ENCODE measurements around the gene TUBA4B.
"Not testable (repeated sequence)": the region's sequence is repeated elsewhere in the genome, so short reads cannot be mapped to it uniquely, and the experiment has no call there.

The TUBA4B gene

DNA sequence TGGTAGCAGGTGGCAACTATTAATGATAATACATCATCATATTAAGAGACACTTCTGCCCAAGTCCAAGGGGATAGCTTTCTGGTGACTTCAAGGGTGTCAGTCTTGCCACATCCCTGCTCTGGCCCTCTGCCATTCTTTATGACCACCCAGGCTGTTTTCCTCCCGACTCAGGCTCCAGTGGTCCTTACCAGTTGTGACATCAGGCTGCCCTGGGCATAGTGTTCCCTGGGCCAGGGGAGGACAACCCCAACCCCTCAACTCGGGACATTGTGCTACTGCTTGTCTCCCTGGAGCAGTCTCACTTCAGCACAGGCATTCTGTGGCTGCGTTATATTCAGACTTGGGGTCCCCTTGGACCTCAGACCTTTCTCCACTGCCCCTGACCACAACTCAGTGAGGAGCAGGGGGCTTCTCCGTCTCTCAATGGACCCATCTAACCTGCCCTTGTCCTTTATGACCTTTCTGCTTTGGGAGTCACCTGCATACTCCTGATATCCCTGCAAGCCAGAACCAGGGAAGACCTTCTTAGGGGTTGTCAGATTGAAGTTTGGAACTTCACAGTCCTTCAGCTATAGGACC is 39.0 kb downstream of the TUBA4B start:
- no peak for DNase-seq (ENCODE audit: low read depth)

- no peak for DNase-seq (ENCODE audit: low read depth)
Measured at GRCh38 chr2:219292616-219293015, 39.6 kb downstream of the TUBA4B start.

DNA sequence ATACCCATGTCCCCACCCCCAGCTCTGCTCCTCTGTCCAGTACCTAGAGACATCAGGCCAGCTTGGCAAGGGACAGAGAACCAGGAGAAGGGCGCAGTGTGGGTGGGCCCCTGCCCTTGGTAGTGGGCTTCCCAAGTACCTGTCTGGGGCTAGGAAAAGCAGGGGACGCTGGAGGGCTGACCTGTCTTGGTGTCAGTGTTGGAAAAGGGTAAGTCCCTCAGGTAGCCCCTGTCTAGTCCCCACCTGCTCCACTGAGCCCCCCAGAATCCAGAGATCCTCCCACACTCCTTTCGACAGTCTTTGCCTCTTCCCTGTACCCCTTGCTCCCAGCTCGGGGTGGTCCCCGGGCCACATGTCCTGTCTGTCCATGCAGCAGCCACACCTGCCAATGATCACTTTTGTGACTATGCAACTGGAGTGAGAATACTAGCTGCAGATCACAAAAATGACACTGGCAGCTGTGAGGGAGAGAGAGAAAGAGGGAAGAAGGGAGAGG is 40.7 kb downstream of the TUBA4B start:
- no peak for DNase-seq (ENCODE audit: low read depth)

DNA sequence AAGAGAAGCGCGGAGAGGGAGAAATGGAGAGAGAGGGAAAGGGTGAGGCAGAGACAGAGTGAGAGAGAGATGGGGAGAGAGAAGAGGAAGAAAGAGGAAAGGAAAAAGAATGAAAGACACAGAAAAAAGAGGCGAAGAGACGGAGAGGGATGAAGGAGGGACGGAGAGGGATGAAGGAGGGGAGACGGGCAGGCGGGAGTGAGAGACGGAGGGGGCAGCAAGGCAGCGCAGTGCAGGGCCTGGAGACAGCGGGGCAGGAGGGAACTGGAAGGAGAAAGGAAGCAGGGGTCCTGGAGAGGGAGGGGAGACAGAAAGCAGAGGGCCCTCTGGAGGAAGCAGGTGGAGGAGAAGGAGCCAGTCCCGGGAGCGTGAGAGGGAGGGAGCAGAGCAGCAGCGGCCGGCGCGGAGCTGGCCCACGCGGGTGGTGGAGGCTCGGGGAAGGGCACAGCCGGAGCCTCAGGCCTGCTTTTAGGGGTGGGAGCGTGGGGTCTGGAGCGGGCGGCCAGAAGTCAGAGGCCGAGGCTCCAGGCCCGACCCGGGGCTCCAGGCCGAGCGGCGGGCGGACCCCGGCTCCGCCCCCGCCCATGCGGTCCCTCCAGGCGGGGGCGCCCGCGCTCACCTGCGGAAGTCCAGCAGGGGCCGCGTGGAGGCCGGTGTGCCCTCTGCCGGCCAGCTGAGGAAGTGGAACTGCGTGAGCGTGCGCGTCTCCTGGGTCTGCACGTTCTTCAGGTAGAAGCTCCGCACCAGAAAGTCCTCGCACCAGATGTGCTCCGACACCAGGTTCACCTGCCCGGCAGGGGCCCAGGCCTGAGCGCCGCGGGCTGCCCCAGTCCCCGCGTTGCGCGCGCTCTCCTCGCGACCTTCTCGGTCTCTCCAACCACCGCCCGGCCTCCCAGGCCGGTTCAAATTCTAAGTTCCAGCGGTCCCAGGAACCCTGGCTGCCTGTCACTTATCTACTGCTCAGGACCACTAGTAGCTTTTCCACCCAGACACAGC is 41.6 kb downstream of the TUBA4B start:
- DNase-seq (ENCODE audit: low read depth) = peak; percentile 45

- no peak for DNase-seq (ENCODE audit: low read depth)
Measured at GRCh38 chr2:219296142-219296541, 43.1 kb downstream of the TUBA4B start.

GRCh38 chr2:219296631-219297391 is 43.8 kb downstream of the TUBA4B start:
- DNase-seq (ENCODE audit: low read depth) = no peak

GRCh38 chr2:219297766-219298456 is 44.9 kb downstream of the TUBA4B start:
- DNase-seq (ENCODE audit: low read depth) = no peak

DNA sequence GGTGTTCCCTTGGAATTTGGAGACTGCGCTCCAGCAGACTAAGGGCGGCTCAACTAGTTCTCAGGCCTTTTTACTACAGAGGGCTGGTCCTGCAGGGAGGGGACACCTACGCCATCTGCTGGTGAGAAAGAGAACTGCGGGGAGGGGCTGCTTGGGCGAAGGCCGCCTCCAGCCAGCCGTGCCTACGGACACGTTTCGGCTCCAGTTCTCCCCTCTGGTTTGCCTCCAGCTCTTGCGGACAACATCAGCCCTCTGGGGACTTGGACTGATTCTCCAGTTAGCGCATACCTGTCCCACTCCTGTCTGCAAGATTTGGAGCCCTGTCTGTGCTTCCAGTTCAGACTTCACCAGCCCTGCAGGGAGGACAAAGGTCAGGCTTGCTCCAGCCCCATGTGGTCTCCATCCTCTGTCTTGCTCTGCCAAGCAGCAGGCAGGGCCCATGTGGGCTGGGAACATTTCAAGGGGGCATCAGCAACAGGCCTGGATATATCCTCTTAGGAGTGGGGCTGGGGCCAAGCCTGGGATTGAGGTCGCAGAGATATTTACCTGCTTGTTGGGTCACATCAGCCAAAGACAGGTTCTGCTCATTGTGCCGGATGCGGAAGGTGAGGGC is 45.8 kb downstream of the TUBA4B start:
- DNase-seq (ENCODE audit: low read depth) = no peak

DNA sequence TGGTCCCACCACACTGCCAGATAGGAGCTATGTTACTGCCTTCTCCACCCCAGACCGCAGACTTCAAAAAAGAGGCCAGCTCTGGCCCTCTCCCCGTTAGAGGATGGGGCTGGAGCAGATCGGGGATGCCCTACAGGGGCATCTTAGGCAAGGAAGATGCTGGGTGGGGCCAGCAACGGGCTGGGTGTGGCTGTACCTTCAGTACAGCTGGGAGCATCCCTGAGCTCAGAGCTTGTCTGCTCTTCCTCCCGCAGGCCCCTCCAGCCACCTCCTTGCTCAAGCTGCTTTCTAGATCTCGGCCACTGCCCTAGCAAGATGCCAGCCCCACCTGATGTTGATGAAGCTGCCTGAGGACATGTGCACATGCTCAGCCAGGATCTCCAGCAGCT is 46.3 kb downstream of the TUBA4B start:
- DNase-seq (ENCODE audit: low read depth) = no peak

DNA sequence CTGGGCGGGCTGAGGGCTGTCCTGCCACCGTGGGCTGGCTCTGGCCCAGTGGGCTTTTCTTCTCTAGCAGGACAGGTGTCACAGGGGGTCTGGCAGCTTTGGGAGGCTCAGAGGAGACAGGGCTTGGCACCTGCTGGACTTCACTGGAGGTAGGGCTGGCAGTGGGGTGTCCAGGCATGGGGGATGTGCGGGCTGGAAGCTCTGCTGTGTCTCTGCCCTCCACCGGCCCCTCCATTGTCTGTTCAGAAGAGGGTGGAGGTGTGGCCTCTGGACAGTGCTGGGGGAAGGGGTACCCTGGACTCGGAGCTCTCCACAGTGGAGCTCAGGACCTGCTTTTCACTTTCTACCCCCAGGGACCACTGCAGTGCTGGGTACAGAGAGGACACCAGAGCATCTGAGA is 47.0 kb downstream of the TUBA4B start:
- DNase-seq (ENCODE audit: low read depth) = no peak

GRCh38 chr2:219302412-219302968 is 49.4 kb downstream of the TUBA4B start:
- DNase-seq (ENCODE audit: low read depth) = no peak

- DNase-seq (ENCODE audit: low read depth) = no peak
Measured at GRCh38 chr2:219304223-219304622, 51.2 kb downstream of the TUBA4B start.

- no peak for DNase-seq (ENCODE audit: low read depth)
Measured at GRCh38 chr2:219306047-219306446, 53.0 kb downstream of the TUBA4B start.

GRCh38 chr2:219308142-219309101 is 55.4 kb downstream of the TUBA4B start:
- no peak for DNase-seq (ENCODE audit: low read depth)

DNA sequence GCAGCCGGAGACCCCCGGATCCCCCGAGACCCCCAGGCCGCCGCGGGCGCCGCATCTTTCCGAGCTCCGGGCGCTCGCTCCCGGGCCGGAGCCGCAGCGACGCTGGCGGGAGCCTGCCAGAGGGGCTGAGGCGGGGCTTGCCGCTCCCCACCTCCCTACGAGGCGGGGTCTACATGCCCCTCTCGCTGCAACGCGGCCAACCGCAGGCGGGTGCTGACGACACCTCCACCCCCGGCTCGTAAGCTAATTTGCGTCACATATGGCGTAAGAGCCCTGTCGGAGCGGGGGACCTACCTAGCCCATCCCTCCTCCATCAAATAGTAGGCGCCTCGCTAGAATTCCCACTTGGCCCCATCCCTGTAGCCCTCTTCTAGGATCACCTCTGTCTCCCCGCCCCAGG is 56.2 kb downstream of the TUBA4B start, which contains the start of gene PTPRN:
Gene PTPRN (minus strand): TSS at position 124 of the 400 bp plus-strand sequence. CDS start 69 bp downstream, at position 55.
- DNase-seq (ENCODE audit: low read depth) = no peak

DNA sequence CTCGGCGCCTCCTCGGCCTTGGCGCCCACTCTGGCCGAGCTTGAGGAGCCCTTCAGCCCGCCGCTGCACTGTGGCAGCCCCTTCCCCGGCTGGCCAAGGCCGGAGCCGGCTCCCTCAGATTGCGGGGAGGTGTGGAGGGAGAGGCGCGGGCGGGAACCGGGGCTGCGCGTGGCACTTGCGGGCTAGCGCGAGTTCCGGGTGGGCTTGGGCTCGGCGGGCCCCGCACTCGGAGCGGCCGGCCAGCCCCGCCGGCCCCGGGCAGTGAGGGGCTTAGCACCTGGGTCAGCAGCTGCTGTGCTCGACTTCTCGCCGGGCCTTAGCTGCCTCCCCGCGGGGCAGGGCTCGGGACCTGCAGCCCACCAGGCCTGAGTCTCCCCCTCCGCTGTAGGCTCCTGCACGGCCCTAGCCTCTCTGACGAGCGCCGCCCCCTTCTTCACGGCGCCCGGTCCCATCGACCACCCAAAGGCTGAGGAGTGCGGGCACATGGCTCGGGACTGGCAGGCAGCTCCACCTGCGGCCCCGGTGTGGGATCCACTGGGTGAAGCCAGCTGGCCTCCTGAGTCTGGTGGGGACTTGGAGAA is 59.7 kb downstream of the TUBA4B start:
- DNase-seq (ENCODE audit: low read depth) = not testable (repeated sequence)

DNA sequence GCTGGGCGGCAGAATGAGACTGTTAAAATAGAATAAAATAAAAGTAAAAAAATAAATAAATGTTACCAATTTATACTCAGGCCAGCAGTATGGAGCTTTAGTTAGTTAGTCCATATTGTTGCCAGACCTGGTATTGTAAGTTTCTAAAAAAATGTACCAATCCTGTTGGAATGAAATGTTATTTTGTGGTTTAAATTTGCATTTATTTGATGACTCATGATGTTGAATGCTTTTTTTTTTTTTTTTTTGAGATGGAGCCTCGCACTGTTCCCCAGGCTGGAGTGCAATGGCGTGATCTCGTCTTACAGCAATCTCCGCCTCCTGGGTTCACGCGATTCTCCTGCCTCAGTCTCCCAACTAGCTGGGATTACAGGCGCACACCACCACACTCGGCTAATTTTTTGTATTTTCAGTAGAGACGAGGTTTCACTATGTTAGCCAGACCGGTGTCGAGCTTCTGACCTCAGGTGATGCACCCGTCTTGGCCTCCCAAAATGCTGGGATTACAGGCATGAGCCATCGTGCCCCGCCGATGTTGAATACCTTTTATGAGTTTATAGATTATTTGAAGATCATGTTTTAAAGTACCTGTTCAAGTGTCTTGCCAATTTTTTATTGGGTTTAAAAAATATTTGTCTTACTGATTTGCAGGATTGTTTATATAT is 61.9 kb downstream of the TUBA4B start:
- no peak for DNase-seq (ENCODE audit: low read depth)
